ENCODE measurements around the gene VDR.

GRCh38 chr12:47860873-47861272, 43.9 kb downstream of the VDR start:
- TF ChIP-seq CTCF (IDR thresholded peaks at IDR 0.05) (no peak), POLR2A (IDR thresholded peaks at IDR 0.05) (no peak), POLR2AphosphoS5 (IDR thresholded peaks at IDR 0.05) (no peak)

All from transverse colon (tissue), 4 donors.